GM12878 (cell line): ENCODE results near the gene GRAMD1B. TPM values are rescaled to one million over a fixed set of nuclear protein-coding genes. Genes with fewer than 3 reads are reported as not detected.

Experiments
- ATAC-seq: fragments of 200-7000 bp; cut with Tn5 transposase; 3 replicates; pipeline ENCODE4 v1.9.1; 2020; ENCODE audit warnings: mild to moderate bottlenecking, moderate library complexity
- BruUV-seq: library from RNA; stranded (reverse); fragments of 400-500 nt; replicated peaks from 2 replicates; lab custom pipeline; 2021; lab: Mats Ljungman, UMichigan
- CTCF ChIA-PET: fragments of 300-600 bp; sonication (Branson Sonifier 250); formaldehyde crosslinking; extraction: SDS; loops from one replicate; lab custom pipeline; 2021; ENCODE audit warnings: inconsistent platforms; lab: Yijun Ruan, JAX
- POLR2A ChIA-PET: fragments of 350-600 bp; formaldehyde crosslinking; extraction: SDS; loops from one replicate; lab custom pipeline; 2021; ENCODE audit warnings: inconsistent platforms; lab: Charles Lee
- RAD21 ChIA-PET: fragments of 300-600 bp; sonication (Branson Sonifier 250); formaldehyde crosslinking; loops from one replicate; lab custom pipeline; 2023; ENCODE audit warnings: antibody characterized with exemption; ENCODE audit not compliant: unreplicated experiment; lab: Charles Lee
- SMC1A ChIA-PET: fragments of 300-600 bp; sonication (Branson Sonifier 250); formaldehyde crosslinking; loops from one replicate; lab custom pipeline; 2023; ENCODE audit not compliant: unreplicated experiment, uncharacterized antibody; lab: Charles Lee
- DNase-seq: peaks from one replicate; pipeline ENCODE4 v3.0.0-alpha.2; 2011; ENCODE audit warnings: low read depth, low spot score
- FAIRE-seq: peaks from 3 replicates; lab custom pipeline; 2011; peaks lifted over from hg19 to GRCh38; lab: Jason Lieb, UNC
- H2AFZ ChIP-seq: 2 replicates; pipeline ENCODE4 v1.6.0; 2011; ENCODE audit warnings: low read depth, low read length, control low read depth; ENCODE audit not compliant: control insufficient read depth
- H3K27ac ChIP-seq: 2 replicates; pipeline ENCODE4 v1.5.1; 2011; ENCODE audit warnings: control low read depth; ENCODE audit not compliant: control insufficient read depth, insufficient read depth
- H3K27me3 ChIP-seq, 2 experiments: replicated peaks in 1 of 2; 2 replicates each; pipeline versions ENCODE4 v1.6.0 to v1.6.1; 2011; ENCODE audit warnings: low read length in 1 of 2; ENCODE audit not compliant: control insufficient read depth in 2 of 2, insufficient read depth in 2 of 2
- H3K36me3 ChIP-seq, 2 experiments: 2 replicates each; pipeline ENCODE4 v1.5.1; 2011; ENCODE audit warnings: low read length in 1 of 2; ENCODE audit not compliant: control insufficient read depth in 2 of 2, insufficient read depth in 2 of 2
- H3K4me1 ChIP-seq: 2 replicates; pipeline ENCODE4 v1.6.1; 2011; ENCODE audit warnings: mild to moderate bottlenecking, low read length, moderate library complexity, mixed read lengths; ENCODE audit not compliant: control insufficient read depth, insufficient read depth
- H3K4me2 ChIP-seq: 2 replicates; pipeline ENCODE4 v1.6.0; 2011; ENCODE audit warnings: control low read depth; ENCODE audit not compliant: control insufficient read depth, insufficient read depth
- H3K4me3 ChIP-seq: fragments of 200-600 bp; sonication (generic); 2 replicates; pipeline ENCODE4 v1.5.1; 2016
- H3K79me2 ChIP-seq: 2 replicates; pipeline ENCODE4 v1.6.0; 2011; ENCODE audit warnings: low read length; ENCODE audit not compliant: control insufficient read depth, insufficient read depth
- H3K9ac ChIP-seq: 2 replicates; pipeline ENCODE4 v1.8.0; 2011; ENCODE audit warnings: low read length, control low read depth, mixed read lengths; ENCODE audit not compliant: control insufficient read depth, insufficient read depth
- H3K9me3 ChIP-seq: replicated peaks from 3 replicates; pipeline ENCODE4 v1.5.1; 2011; ENCODE audit warnings: mild to moderate bottlenecking, low read length; ENCODE audit not compliant: control insufficient read depth, insufficient read depth
- H4K20me1 ChIP-seq: 2 replicates; pipeline ENCODE4 v1.6.0; 2011; ENCODE audit not compliant: control insufficient read depth, insufficient read depth
- CREB1 ChIP-seq: IDR thresholded peaks from 2 replicates; pipeline ENCODE4 v1.6.1; 2012; ENCODE audit warnings: low read depth, mild to moderate bottlenecking, inconsistent platforms
- EGR1 ChIP-seq, 2 experiments: IDR thresholded peaks; 1 replicate in 1 of 2; 2 replicates in 1 of 2; pipeline ENCODE4 v1.6.1; 2011 to 2012; ENCODE audit warnings: low read depth in 2 of 2, low read length in 2 of 2, borderline replicate concordance in 1 of 2, mild to moderate bottlenecking in 1 of 2, moderate library complexity in 1 of 2
- GATAD2B ChIP-seq: fragments of 450-650 bp; conservative IDR thresholded peaks from 2 replicates; pipeline ENCODE4 v1.6.1; 2017; ENCODE audit warnings: low read depth, mild to moderate bottlenecking, moderate library complexity
- HCFC1 ChIP-seq: fragments of 150-350 bp; IDR thresholded peaks from 2 replicates; pipeline ENCODE4 v1.6.1; 2014; ENCODE audit warnings: low read length
- IKZF1 ChIP-seq: fragments of 450-650 bp; conservative IDR thresholded peaks from 2 replicates; pipeline ENCODE4 v1.6.1; 2017; ENCODE audit warnings: antibody characterized with exemption, mild to moderate bottlenecking
- MTA3 ChIP-seq: IDR thresholded peaks from 2 replicates; pipeline ENCODE4 v1.6.1; 2012; ENCODE audit warnings: low read length, inconsistent platforms, borderline replicate concordance
- MYB ChIP-seq: fragments of 150-350 bp; IDR thresholded peaks from 2 replicates; pipeline ENCODE4 v1.6.1; 2014; ENCODE audit warnings: mild to moderate bottlenecking, low read depth, low read length, borderline replicate concordance
- MYC ChIP-seq: IDR thresholded peaks from 2 replicates; pipeline ENCODE4 v1.6.1; 2011; ENCODE audit warnings: mild to moderate bottlenecking, low read length, moderate library complexity, inconsistent platforms; ENCODE audit not compliant: insufficient read depth, insufficient replicate concordance, insufficient read length, severe bottlenecking
- NRF1 ChIP-seq: conservative IDR thresholded peaks from 2 replicates; pipeline ENCODE4 v1.6.1; 2011; ENCODE audit warnings: mild to moderate bottlenecking, low read depth, low read length, improper control_type of control experiment
- POU2F2 ChIP-seq: IDR thresholded peaks from 3 replicates; pipeline ENCODE4 v1.6.1; 2011; ENCODE audit warnings: low read depth, mild to moderate bottlenecking, low read length, borderline replicate concordance
- TCF12 ChIP-seq: IDR thresholded peaks from 2 replicates; pipeline ENCODE4 v1.6.1; 2011; ENCODE audit warnings: low read depth, mild to moderate bottlenecking, low read length
- YY1 ChIP-seq: IDR thresholded peaks from 2 replicates; pipeline ENCODE4 v1.6.1; 2011; ENCODE audit warnings: low read depth, mild to moderate bottlenecking, low read length
- ZNF24 ChIP-seq: fragments of 450-650 bp; IDR thresholded peaks from 2 replicates; pipeline ENCODE4 v1.6.1; 2017; ENCODE audit warnings: antibody characterized with exemption, mild to moderate bottlenecking
- ZNF622 ChIP-seq: fragments of 450-650 bp; IDR thresholded peaks from 2 replicates; pipeline ENCODE4 v1.6.1; 2017; ENCODE audit warnings: mild to moderate bottlenecking, inconsistent platforms
- WGBS: methylation state at CpG from one replicate; pipeline ENCODE4 v1.1.6; 2016; ENCODE audit warnings: low lambda C conversion rate; ENCODE audit not compliant: insufficient replicate concordance, insufficient coverage; ENCODE audit errors: missing lambda C conversion rate; 5-methylcytosine and 5-hydroxymethylcytosine counted together
- in situ Hi-C: fragments of 300-500 bp; cut with MboI; formaldehyde crosslinking; loops from 9 replicates; pipeline ENCODE4 v1.14.3; 2018; ENCODE audit warnings: mixed read lengths
- intact Hi-C: fragments of 100-400 bp; cut with micrococcal nuclease; formaldehyde crosslinking; loops from one replicate; pipeline ENCODE4 v1.14.2; 2022; ENCODE audit not compliant: unreplicated experiment
- polyA plus RNA-seq, 11 experiments: library from polyadenylated mRNA; depleted of rRNA in 4 of 11; unstranded in 6 of 11; stranded (reverse) in 5 of 11; fragments of >200 nt; fragmentation: Nextera tagmentation in 4 of 11; fragmentation: Illumina TruSeq in 1 of 11; extraction: Ambion mirVana in 4 of 11; extraction: Trizol in 1 of 11; gene quantifications; 1 replicate in 1 of 11; 2 replicates in 10 of 11; pipeline versions ENCODE4 v1.2.1 to v1.2.3, GENCODE V29; 2011 to 2016; ENCODE audit warnings: inconsistent platforms in 2 of 11, missing spikeins in 2 of 11, low read depth in 1 of 11
- total RNA-seq, 4 experiments: library from RNA; depleted of rRNA in 3 of 4; stranded (reverse); fragments of >200 nt in 3 of 4; fragmentation: Illumina TruSeq in 1 of 4; extraction: Trizol in 1 of 4; gene quantifications; 2 replicates each; pipeline versions ENCODE4 v1.2.1 to v1.2.3, GENCODE V29; 2013 to 2021
- TF ChIP-seq, protein P1 (sequence below), 3 experiments: IDR thresholded peaks in 2 of 3; conservative IDR thresholded peaks in 1 of 3; 2 replicates each; pipeline ENCODE4 v1.5.1; 2011; ENCODE audit warnings: low read depth in 3 of 3, low read length in 3 of 3, mild to moderate bottlenecking in 3 of 3, control low read depth in 2 of 3, moderate library complexity in 2 of 3, inconsistent platforms in 1 of 3, mixed read lengths in 1 of 3; ENCODE audit not compliant: control insufficient read depth in 2 of 3, insufficient read depth in 1 of 3; ENCODE audit errors: extremely low read depth in 1 of 3
- TF ChIP-seq, protein P2 (sequence below): IDR thresholded peaks from 2 replicates; pipeline ENCODE4 v1.6.1; 2011; ENCODE audit warnings: low read depth, mild to moderate bottlenecking, low read length, moderate library complexity, borderline replicate concordance; ENCODE audit errors: extremely low read depth
- TF ChIP-seq, protein P3 (sequence below): IDR thresholded peaks from 2 replicates; pipeline ENCODE4 v1.6.1; 2012; ENCODE audit warnings: improper control_type of control experiment, low read depth, low read length; ENCODE audit not compliant: insufficient replicate concordance

GRAMD1B gene
- total and polyA plus RNA-seq, 10 of the 15 experiments (the other 5 are each of a cell fraction or from before 2014, with no cell fraction given): 1.9 to 49.1 (median 26.9) TPM

DNA sequence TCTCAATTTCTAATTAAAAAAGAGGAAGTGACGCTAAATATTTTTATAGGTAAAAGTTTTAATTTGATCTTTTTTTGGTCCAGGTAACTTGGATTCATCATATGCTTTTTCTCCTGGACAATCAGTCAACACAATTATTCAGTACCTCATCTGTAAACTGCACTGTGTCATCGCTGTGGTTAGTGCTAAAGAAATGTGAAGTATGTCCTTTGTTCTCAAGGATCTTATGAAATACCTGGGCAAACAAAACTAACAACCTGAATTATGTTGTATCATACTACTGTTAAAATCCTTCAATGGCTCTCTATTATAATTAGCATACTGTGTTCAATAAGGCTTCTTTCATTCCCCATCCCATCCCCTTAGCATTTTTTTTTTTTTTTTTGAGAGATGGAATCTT is 244.2 kb downstream of the GRAMD1B start:
- peaks cover 0 to 3% of the 10 kb centered on the region in 2 experiments; a peak in 1 of 4 replicates for H3K27me3 ChIP-seq
- FAIRE-seq (no peak), ATAC-seq (no peak), DNase-seq (no peak)
- in situ Hi-C loops: no loop called here
- ChIA-PET SMC1A (no interaction called here), CTCF (interaction anchor here (2.2 kb wide), 1 partner anchor 33 kb away, joined by 9 read pairs; no protein-coding TSS in a partner anchor), POLR2A (interaction anchor here (0.6 to 0.7 kb wide), 2 partner anchors 15 to 19 kb away, joined by 3 to 6 read pairs; no protein-coding TSS in a partner anchor), RAD21 (no interaction called here)
- no peak for TF ChIP-seq MYC
- TF ChIP-seq ZNF24: no peak
- no peak for TF ChIP-seq YY1
- TF ChIP-seq HCFC1: no peak
- no peak for TF ChIP-seq NRF1
- TF ChIP-seq MTA3: no peak
- no peak for TF ChIP-seq ZNF622
- TF ChIP-seq POU2F2: no peak
- TF ChIP-seq EGR1 (IDR thresholded peaks at IDR 0.05; ENCODE audit: borderline replicate concordance in 1 of 2, low read depth in 2 of 2, low read length in 2 of 2): no peak
- TF ChIP-seq, protein P1, sequence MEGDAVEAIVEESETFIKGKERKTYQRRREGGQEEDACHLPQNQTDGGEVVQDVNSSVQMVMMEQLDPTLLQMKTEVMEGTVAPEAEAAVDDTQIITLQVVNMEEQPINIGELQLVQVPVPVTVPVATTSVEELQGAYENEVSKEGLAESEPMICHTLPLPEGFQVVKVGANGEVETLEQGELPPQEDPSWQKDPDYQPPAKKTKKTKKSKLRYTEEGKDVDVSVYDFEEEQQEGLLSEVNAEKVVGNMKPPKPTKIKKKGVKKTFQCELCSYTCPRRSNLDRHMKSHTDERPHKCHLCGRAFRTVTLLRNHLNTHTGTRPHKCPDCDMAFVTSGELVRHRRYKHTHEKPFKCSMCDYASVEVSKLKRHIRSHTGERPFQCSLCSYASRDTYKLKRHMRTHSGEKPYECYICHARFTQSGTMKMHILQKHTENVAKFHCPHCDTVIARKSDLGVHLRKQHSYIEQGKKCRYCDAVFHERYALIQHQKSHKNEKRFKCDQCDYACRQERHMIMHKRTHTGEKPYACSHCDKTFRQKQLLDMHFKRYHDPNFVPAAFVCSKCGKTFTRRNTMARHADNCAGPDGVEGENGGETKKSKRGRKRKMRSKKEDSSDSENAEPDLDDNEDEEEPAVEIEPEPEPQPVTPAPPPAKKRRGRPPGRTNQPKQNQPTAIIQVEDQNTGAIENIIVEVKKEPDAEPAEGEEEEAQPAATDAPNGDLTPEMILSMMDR (IDR thresholded peaks at IDR 0.05 in 2 of 3, conservative IDR thresholded peaks at IDR 0.05 in 1 of 3; ENCODE audit: control insufficient read depth in 2 of 3, extremely low read depth in 1 of 3, insufficient read depth in 1 of 3, low read depth in 3 of 3, low read length in 3 of 3): no peak
- no peak for TF ChIP-seq TCF12
- TF ChIP-seq, protein P2, sequence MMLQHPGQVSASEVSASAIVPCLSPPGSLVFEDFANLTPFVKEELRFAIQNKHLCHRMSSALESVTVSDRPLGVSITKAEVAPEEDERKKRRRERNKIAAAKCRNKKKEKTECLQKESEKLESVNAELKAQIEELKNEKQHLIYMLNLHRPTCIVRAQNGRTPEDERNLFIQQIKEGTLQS: no peak
- TF ChIP-seq GATAD2B: no peak
- TF ChIP-seq, protein P3, sequence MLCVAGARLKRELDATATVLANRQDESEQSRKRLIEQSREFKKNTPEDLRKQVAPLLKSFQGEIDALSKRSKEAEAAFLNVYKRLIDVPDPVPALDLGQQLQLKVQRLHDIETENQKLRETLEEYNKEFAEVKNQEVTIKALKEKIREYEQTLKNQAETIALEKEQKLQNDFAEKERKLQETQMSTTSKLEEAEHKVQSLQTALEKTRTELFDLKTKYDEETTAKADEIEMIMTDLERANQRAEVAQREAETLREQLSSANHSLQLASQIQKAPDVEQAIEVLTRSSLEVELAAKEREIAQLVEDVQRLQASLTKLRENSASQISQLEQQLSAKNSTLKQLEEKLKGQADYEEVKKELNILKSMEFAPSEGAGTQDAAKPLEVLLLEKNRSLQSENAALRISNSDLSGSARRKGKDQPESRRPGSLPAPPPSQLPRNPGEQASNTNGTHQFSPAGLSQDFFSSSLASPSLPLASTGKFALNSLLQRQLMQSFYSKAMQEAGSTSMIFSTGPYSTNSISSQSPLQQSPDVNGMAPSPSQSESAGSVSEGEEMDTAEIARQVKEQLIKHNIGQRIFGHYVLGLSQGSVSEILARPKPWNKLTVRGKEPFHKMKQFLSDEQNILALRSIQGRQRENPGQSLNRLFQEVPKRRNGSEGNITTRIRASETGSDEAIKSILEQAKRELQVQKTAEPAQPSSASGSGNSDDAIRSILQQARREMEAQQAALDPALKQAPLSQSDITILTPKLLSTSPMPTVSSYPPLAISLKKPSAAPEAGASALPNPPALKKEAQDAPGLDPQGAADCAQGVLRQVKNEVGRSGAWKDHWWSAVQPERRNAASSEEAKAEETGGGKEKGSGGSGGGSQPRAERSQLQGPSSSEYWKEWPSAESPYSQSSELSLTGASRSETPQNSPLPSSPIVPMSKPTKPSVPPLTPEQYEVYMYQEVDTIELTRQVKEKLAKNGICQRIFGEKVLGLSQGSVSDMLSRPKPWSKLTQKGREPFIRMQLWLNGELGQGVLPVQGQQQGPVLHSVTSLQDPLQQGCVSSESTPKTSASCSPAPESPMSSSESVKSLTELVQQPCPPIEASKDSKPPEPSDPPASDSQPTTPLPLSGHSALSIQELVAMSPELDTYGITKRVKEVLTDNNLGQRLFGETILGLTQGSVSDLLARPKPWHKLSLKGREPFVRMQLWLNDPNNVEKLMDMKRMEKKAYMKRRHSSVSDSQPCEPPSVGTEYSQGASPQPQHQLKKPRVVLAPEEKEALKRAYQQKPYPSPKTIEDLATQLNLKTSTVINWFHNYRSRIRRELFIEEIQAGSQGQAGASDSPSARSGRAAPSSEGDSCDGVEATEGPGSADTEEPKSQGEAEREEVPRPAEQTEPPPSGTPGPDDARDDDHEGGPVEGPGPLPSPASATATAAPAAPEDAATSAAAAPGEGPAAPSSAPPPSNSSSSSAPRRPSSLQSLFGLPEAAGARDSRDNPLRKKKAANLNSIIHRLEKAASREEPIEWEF: no peak
- no peak for TF ChIP-seq IKZF1
- no peak for TF ChIP-seq MYB
- no peak for TF ChIP-seq CREB1
- no peaks in the 10 kb centered on the region for H3K36me3 ChIP-seq
- no peaks in the 10 kb centered on the region for H3K4me1 ChIP-seq
- H3K9me3 ChIP-seq: no peaks in the 10 kb centered on the region
- intact Hi-C loops: no loop called here
- 43% methylated on average over 2 of the region's 2 CpGs for WGBS
- H4K20me1 ChIP-seq: no peaks in the 10 kb centered on the region
- no peak overlapping the region for H2AFZ ChIP-seq
- H3K4me3 ChIP-seq: no peak overlapping the region
- no peak overlapping the region for H3K27ac ChIP-seq
- no peak overlapping the region for H3K9ac ChIP-seq
- H3K4me2 ChIP-seq: no peak overlapping the region
- BruUV-seq: no TSS peak
- H3K79me2 ChIP-seq: no peaks in the 10 kb centered on the region
